Measurements from ENCODE around the gene NTRK1. TPM values are rescaled to one million over a fixed set of nuclear protein-coding genes. Genes with fewer than 3 reads are reported as not detected.
"Not testable (repeated sequence)": the region's sequence is repeated elsewhere in the genome, so short reads cannot be mapped to it uniquely, and the experiment has no call there.

Gene NTRK1
- total RNA-seq, 1 donor from 2014 or later, result 3.3 TPM

GRCh38 chr1:156913809-156914387 lies 53.2 kb downstream of the NTRK1 start:
- DNase-seq (ENCODE audit: low spot score), result no peak

- DNase-seq (ENCODE audit: low spot score), result no peak
These were observed 53.8 kb downstream of the NTRK1 start for GRCh38 chr1:156914440-156914856.

- DNase-seq (ENCODE audit: low spot score), result peak; percentile 69
These were observed 59.8 kb downstream of the NTRK1 start, which contains the start of gene LRRC71 for GRCh38 chr1:156920233-156921052. Gene LRRC71, plus strand, starts transcription at chr1:156920632. Its CDS starts 172 bp downstream, at chr1:156920804.

- DNase-seq (ENCODE audit: low spot score), result no peak
These were observed 60.4 kb downstream of the NTRK1 start for GRCh38 chr1:156921053-156921529.

GRCh38 chr1:156922986-156923669 lies 62.5 kb downstream of the NTRK1 start:
- DNase-seq (ENCODE audit: low spot score), result no peak

GRCh38 chr1:156923670-156924477 lies 63.2 kb downstream of the NTRK1 start:
- DNase-seq (ENCODE audit: low spot score), result no peak

GRCh38 chr1:156924478-156925153 lies 64.0 kb downstream of the NTRK1 start:
- no peak for DNase-seq (ENCODE audit: low spot score)

GRCh38 chr1:156925154-156926010 lies 64.7 kb downstream of the NTRK1 start:
- DNase-seq (ENCODE audit: low spot score), result no peak

GRCh38 chr1:156926175-156926574 lies 65.5 kb downstream of the NTRK1 start:
- DNase-seq (ENCODE audit: low spot score), result peak; percentile 65

GRCh38 chr1:156926695-156927094 lies 66.0 kb downstream of the NTRK1 start:
- not testable (repeated sequence) for DNase-seq (ENCODE audit: low spot score)

GRCh38 chr1:156927215-156928042 lies 66.8 kb downstream of the NTRK1 start:
- DNase-seq (ENCODE audit: low spot score), result peak; percentile 62

GRCh38 chr1:156928043-156928602 lies 67.5 kb downstream of the NTRK1 start:
- DNase-seq (ENCODE audit: low spot score), result no peak

GRCh38 chr1:156929596-156930238 lies 69.1 kb downstream of the NTRK1 start:
- no peak for DNase-seq (ENCODE audit: low spot score)

- no peak for DNase-seq (ENCODE audit: low spot score)
These were observed 69.8 kb downstream of the NTRK1 start for GRCh38 chr1:156930483-156930882.

Data from mucosa of gallbladder (tissue), 1 donor.